IPS DF 19.7 (cell line): ENCODE results near the gene ADAMTSL5.
"Not testable (repeated sequence)": the region's sequence is repeated elsewhere in the genome, so short reads cannot be mapped to it uniquely, and the experiment has no call there.

Experiments
- DNase-seq: peaks from one replicate; pipeline ENCODE4 v3.0.0-alpha.2; 2013; ENCODE audit warnings: low read depth, low spot score

Gene ADAMTSL5

DNA sequence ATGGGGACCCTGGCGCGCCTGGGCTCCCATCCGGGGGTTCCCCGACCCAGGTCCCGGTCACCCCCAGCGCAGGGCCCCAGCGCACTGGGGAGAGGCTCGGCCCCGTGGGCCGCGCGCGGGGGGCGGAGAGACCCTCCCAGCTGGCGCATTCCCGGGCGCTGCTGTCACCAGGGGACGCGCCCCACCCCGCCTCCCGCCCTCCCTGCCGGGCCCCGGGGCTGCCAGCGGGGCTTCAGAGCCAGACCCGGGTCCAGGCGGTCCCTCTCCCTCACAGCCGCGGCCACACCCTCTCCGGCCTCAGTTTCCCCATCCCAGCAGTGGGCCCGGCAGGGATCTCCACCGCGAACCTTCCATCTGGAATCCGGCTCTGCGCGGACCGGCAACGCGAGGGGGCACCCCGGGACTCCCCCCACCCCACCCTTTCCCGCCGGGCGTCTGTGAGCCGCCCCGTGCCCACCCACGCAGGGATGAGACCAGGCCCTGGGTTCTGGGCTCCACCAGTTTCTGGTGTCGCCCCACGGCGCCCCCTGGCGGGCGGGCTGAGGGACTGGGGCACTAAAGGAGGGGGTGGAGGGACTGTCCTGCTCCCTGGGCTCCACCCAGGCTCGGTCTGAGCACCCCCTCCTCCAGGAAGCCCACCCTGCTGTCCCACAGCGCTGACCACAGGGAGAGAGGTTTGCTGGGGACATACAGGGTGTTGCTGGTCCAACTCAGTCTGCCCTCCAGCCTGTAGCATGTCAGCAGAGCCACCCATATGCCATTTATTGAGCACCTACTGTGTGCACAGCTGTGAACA is 878 bp upstream of the ADAMTSL5 start:
- no peak for DNase-seq

DNA sequence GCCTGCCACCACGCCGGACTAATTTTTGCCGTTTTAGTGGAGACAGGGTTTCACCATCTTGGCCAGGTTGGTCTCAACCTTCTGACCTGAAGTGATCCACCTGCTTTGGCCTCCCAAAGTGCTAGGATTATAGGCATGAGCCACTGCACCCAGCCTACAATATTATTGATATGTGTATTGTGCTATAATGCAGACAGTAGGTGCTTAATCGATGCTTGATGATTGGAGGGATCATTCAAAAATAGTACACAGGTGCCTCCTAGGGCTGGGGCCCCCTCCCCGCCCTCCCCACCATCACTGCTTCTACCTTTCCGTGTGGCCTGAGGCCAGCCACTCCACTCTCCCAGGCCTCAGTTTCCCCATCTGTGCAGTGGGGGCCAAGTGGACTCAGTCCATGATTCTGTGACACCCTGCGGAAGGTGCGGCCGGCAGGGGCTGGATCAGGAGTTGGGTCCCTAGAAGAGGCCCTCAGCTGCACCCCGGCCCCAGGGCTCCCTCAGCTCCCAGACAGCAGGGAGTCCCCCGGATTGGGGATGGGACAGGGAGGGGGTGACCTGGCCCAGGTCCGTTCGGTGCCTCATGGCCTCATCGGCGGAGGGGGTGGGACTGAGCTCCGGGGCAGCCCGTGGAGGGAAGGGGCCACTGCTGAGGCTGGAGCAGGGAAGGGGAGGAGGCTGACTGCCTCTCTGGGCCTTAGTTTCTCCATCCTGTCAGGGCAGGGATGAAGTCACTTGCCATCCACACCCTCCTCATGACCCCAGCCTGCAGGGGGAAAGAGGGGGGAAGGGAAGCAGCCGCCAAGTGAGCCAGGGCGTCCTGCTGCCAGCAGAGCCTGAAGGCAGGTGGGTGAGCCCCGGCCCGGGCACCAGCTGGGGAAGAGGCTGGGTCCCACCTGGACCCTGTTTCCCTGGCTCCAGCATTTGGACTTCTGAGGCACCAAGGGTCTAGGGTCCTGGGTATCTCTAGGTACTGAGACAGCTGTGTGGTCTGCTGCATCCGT is 1.2 kb downstream of the ADAMTSL5 start:
- no peak for DNase-seq

DNA sequence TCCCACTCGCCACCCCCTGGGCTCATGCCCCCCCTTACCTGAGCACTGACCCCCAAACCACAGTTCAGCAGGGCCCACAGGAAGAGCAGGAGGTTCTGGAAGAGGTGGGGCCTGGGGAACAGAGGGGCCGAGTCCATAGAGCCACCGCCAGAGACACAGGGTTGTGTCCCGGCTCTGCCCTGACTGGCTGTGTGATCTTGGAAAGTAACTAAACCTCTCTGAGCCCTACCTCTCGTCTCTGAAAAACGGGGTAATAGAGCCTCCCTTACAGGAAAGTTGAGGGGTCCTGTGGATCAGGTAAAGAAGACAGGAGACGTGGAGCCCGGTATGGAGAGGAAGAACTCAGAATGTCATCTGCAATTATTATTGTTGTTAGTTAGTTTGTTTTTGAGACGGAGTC is 2.0 kb downstream of the ADAMTSL5 start:
- no peak for DNase-seq

DNA sequence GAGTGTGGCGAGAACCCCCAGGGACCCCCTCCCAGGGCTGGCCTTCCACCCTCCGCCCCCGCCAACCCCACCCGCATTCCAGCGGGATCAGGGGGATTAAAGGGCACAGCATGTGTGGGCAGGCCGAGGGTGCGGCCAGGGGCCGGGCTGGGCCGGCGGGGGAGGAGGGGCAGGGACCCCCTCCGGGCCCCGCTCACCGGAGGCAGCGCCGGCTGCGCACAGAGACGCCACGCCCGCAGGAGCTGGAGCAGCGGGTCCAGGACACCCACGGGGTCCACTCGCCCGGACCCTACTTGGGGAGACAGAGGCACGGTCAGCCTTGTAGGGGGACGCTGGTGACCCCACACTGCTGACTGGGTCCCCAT is 2.4 kb downstream of the ADAMTSL5 start:
- no peak for DNase-seq

DNA sequence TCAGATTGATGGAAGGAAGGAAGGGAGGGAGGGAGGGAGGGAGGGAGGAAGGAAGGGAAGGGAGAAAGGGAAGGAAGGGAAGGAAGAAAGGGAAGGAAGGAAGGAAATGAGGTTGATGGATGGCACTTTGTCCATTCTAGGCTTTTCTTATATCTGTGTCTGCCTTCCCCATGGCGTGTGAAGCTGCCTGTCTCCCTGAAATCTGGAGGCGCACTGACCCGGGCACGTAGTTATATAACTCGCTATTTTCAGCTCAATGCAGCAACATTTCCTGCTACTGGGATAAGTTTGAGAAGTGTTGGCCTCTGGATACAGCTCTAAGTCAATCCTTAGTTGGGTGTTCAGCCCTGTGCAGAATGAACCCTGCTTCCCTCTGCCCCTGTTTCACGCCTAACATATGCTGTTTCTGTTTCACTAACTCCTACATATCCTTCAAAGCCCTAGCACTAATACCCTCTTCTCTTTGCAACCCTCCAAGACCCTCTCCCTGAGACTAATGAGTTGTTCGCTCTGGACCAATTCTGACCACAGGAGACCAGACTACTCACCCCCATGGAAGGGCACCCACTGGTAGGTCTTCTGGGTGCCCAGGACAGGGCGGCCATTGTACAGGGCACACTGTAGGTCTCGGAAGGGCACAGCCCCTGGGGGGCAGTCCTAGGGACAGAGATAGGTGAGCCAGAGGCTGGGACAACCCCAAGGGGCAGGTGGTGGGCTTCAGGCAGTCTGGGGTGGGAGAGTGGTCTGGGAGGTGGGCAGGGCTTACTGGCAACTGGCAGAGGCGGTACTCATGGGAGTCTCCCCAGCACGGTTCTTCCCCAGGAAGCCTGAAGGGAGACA is 3.0 kb downstream of the ADAMTSL5 start:
- no peak for DNase-seq

DNA sequence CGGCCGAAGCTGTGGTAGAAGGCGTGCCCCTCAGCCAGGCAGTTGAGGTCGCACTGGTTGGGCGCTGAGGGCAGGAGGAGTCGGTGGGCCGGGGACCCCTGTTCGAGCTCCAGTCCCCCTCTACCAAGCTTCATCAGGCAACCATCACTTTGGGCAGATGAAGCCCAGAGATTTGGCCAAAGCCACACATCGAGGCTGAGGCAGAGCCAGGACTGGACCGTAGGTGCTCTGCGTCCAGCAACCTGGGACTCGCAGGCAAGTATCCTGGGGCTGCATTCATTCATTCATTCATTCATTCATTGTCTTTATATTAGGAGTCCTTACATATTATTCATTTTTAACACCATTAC is 4.3 kb downstream of the ADAMTSL5 start:
- DNase-seq = no peak

DNA sequence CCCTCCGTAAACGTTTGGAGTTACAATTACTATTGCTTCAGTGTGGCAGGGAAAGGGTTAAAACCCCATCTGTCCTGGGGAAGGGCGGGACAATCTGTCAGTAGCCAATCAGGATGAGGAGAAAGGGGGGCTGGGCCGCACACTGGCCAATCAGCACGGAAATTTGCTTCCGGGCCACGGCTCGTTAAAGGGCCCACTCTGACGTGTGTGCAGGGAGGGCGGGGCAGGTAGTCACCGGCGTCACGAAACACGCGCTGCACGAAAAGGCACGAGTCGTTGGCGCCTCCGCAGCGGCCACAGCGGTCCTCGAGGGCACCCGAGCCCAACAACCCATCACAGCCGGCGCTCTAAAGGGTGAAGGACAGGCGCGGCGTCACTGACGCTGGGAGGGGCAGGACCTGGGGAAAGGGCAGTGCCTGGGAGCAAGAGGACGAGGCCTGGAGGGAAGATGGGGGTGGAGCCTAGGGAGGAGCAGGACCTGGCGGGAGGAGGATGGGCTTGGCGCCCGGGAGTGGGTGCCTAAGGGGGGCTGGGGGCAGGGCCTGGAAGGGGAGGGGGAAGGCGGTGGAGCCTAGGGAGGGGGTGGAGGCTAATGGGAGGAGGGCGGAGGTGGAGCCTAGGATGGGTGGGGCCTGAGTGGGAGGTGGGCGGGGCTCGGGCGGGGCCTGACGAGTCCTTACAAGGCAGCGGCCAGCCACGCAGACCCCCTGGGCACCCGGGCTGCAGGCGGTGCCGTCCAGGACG is 4.9 kb downstream of the ADAMTSL5 start:
- peak; percentile 77 for DNase-seq

DNA sequence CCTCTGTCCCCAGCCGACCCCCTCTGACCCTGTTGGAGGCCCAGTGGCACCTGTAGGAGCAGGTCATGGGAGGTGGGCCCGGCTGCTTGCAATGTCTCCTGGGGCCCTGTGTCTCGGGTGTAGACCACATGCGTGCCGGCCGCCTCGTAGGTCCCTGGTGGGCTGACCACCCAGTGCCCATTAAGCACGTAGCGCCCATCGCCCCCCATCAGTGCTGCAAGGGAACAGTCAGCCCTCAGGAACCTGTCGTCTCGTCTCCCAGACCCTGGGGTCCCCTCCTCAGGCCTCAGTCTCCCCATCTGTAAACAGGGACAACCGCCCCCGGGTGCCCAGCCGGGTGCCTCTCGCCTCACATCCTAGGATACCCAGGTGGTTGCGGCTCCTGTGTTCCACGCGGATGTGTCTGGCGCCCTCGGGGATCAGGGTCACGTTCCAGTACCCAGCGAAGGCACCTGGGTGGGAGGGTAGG is 5.6 kb downstream of the ADAMTSL5 start:
- DNase-seq = no peak

DNA sequence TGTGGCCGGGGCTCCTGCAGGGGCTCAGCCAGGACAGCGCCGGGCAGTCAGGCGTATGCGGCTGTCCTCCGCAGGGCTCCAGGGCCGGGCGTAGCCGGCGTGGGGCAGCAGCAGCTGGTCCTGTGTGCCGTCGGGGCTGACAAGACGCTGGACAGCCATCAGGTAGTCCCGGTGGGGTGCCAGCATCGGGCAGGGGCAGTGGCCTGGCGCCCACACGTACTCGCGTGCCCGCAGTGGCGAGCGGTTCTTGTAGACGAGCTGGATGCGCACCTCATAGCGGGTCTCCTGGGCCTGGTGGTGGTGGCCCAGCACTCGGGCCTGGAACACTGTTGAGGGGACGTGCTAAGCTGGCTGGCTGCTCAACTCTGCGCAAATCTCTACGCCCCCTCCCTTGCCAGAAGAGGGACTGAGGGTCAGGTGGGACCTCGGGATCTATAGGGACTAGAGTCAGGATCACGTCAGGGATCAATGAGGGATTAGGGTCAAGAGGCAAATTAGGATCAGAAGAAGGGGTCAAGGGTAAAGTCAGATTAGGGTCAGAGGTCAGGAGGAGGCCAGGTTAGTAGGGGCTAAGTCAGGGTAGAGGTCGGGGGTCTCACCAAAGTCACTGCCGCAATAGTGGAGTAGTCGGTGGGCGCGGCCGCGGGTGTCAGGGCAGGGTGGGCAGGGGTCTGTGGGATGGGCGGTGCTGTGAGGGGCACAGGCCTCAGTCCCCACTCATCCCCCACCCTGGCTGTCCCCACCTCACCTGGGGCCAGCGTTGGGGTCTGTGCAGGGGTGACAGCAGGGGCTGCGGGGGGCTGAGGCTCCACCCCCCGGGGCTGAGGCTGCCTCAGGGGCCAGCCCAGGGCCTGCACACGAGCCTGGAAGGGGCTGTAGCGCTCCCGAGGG is 6.6 kb downstream of the ADAMTSL5 start:
- DNase-seq = no peak

DNA sequence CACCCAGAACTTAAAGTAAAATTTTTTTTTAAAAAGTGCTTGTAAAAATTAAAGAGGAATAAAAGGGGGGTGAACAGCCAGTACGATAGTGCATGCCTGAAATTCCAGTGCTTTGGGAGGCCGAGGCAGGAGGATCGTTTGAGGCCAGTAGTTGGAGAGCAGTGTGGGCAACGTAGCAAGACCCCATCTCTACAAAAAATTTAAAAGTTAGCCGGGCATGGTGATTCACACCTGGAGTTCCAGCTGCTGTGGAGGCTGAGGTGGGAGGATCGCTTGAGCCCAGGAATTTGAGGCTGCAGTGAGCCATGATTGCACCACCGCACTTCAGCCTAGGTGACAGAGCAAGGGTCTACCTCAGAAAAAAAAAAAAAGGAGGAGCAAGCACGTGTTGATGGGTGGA is 7.8 kb downstream of the ADAMTSL5 start:
- DNase-seq = no peak

DNA sequence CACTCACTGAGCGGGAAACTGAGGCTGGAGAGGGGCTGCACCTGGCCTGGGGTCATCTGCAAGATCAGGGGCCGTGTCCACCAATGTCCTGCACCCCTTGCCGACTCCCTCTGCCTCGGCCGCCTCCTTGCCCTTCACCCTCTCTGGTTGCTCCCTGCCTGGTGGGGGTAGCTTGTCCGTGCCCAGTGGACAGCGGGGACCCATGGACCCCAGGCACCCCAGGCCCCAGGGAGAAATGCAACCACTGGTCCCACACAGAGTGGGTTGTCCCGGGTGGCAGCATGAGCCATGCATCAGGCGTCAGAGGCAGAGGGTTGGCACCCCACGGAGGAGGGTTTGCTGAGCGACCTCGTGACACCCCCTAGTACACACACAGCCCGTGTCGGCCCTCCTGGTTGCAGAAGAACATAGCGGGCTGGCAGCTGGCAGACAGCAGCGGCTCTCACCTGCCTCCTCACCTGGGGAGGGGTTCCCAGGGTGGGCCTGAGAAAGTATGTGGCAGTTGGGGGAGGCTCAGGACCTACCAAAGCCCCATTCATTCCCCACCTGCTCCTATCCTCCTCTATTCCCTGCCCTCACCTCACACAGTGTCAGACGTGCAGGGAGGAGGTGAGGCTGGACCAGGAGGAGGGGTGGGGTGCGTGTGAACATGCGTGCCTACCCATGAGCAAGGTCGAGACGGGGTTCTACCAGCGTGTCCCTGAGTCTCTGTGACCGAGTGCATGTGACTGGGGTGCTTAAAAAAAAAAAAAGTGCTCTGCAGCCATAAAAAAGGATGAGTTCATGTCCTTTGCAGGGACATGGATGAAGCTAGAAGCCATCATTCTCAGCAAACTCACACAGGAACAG is 8.7 kb downstream of the ADAMTSL5 start:
- DNase-seq = no peak

DNA sequence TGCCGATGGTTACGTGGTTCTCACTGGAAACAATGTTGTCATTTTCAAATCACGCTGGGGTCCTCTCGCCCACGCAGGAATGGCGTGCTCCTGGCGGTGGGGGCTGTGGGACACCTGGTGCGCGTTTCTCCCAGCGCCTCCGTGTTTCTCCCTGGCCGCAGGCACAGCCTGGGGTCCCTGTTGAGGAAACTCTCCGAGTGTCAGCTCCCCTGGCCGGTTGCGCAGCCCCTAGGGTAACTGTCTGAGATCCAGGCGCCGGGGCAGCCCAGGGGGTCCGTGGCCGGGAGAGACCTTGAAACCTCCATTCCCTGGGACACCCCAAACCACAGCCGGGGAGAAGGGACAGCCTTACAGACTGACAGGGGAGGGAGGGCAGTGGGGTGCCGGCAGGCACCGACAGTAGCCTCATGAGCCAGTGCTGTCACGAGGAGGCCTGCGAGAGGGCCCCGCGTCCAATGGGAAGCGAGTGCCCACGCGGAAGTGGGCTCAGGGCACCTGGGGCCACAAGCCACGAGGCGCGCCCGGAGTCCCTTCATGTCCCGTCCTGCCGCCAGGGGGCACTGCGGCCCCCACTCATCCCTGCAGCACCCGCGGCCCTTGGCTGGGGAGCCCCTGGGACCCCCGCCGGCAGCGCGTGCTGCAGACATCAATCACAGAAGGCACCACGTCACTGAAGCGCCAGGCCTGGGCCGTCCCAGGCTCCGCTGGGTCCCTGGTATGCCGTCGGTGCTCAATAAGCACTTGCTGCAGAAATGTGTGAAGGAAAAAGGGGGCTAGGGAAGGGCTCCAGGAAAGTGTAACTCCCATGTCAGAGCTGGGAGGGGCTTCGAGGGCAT is 9.5 kb downstream of the ADAMTSL5 start:
- no peak for DNase-seq

DNA sequence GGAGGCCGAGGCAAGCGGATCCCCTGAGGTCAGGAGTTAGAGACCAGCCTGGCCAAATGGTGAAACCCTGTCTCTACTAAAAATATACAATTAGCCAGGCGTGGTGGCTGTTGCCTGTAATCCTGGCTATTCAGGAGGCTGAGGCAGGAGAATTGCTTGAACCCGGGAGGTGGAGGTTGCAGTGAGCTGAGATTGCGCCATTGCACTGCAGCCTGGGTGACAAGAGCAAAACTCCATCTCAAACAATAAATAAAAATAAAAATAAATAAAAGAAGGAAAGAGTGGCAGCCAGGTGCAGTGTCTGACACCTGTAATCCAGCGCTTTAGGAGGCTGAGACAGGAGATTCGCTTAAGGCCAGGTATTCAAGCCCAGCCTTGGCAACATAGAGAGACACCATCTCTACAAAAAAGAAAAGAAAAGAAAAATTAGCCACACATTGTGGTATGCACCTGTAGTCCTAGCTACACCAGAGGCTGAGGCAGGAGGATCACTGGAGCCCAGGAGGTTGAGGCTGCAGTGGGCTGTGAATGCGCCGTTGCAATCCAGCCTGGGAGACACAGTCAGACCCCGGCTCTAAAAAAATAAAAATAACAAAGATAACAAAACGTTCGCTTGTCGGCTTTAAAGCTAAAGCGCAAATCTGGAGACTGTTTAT is 10.3 kb downstream of the ADAMTSL5 start:
- no peak for DNase-seq

DNA sequence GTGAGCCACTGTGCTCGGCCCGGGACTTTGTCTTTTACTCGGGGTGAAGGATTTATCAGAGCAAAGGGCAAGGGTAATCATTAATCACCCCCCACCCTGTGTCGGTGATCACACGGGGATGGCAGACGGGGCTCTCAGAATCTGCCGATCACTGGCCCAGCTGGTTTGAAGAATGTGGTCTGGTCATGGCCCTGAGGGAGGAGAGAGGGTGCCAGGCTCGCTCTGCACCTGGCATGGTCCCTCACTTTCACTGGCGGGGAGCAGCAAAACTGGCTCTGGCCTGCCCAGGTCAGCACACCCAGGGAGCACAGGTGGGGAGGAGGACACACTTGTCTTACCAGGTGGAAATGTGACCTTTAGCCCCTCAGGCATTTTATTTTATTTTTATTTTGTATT is 11.6 kb downstream of the ADAMTSL5 start:
- no peak for DNase-seq

DNA sequence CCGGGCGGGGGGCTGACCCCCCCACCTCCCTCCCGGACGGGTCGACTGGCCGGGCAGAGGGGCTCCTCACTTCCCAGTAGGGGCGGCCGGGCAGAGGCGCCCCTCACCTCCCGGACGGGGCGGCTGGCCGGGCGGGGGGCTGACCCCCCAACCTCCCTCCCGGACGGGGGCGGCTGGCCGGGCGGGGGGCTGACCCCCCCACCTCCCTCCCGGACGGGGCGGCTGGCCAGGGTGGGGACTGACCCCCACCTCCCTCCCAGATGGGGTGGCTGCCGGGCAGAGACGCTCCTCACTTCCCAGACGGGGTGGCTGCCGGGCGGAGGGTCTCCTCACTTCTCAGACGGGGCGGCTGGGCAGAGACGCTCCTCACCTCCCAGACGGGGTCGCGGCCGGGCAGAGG is 13.6 kb downstream of the ADAMTSL5 start:
- DNase-seq = not testable (repeated sequence)

DNA sequence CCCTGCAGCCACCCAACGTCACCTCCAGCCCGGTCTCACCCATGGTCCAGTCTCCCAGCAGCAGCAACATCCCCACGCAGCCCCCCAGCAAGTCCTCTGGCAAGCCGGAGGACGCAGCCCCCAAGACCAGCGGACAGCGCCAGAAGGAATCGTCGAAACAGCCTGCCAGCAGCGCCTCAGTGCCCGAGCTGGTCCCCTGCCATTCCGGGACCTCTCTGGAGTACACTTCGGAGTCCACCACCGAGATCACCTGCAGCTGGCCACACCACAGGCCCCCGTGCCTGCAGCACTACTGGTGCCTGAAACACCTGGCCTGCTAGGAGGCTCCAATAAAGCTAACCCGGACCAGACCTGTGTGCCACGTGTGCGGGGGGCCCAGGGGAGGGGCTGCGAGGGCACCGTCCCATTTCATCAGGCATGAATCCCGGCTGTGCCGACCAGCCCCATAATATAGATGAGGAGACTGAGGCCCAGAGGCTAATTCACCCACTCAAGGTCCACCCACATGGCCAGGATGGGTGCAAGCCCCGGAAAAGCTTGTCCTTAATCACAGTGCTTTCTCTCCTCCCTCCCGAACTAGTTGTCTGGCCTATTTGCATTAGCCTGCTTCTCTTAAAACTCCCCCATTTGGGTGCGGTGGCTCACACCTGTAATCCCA is 15.1 kb downstream of the ADAMTSL5 start:
- no peak for DNase-seq
